ENCODE measurements around the gene ZDHHC22.
"Not testable (repeated sequence)": the region's sequence is repeated elsewhere in the genome, so short reads cannot be mapped to it uniquely, and the experiment has no call there.

ZDHHC22 gene, protein sequence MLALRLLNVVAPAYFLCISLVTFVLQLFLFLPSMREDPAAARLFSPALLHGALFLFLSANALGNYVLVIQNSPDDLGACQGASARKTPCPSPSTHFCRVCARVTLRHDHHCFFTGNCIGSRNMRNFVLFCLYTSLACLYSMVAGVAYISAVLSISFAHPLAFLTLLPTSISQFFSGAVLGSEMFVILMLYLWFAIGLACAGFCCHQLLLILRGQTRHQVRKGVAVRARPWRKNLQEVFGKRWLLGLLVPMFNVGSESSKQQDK

DNA sequence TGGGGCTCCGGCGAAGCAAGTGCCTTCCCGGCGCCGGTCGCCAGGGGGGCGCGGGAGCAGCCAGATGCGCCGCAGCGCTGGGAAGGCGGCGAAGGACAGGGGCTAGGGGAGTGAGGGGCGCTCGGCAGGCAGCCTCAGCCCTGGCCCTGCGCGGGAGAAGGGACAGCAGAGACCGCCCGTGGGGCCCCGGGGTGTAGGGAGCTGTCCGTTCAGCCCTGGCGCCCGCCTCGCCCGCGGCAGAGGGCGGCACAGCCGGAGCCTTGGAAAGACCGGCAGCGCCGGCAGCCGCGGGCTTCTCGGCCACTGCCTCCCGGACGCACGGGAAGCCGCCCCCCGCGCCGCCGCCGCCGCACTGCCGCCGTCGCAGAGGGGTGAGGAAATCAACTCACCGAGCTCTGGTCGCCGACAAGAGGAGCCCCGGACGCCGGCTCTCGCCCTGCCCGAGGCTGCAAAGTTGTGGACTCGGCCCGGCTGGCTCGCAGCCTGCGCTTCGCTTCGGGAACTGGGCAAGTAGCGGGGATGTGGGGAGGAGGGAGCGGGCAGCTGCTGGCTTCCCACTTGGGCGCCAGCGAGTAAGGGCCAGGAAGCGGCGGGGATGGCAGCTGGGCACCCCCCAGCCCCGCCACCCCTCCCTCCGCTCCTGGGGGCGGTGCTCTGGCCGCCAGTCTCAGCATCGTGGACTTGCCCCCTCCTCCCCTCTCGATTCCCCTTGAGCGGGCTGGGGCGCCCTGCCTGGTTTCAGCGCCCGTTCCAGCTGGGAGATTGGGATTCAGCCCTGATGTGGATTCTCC is at the start of gene ZDHHC22:
Gene ZDHHC22 (minus strand): TSS at position 578 of the 791 bp plus-strand sequence. CDS start 2,053 bp downstream, outside the sequence.
- no peak for DNase-seq

GRCh38 chr14:77190977-77191376 is 49.4 kb upstream of the ZDHHC22 start:
- no peak for DNase-seq

- DNase-seq = no peak
Observed at GRCh38 chr14:77189479-77189878, 47.9 kb upstream of the ZDHHC22 start.

DNA sequence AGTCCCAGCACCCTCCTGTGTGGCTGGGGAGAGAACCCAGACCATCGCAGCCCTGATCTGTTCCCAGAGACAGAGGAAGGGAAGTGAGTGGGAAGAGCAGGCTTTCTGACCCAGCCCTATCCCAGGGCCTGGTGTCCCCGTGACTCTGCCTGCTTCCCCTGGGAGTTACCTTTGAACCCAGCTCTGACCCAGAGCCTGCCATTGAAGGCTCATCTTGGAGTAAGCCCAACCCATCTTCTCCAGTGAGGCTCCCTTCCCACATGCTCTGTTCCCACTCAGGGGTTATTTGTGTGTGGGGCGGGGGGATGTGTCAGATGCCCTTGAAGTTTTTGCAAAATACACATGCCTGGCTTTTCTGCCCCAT is 46.0 kb upstream of the ZDHHC22 start:
- DNase-seq = no peak

DNA sequence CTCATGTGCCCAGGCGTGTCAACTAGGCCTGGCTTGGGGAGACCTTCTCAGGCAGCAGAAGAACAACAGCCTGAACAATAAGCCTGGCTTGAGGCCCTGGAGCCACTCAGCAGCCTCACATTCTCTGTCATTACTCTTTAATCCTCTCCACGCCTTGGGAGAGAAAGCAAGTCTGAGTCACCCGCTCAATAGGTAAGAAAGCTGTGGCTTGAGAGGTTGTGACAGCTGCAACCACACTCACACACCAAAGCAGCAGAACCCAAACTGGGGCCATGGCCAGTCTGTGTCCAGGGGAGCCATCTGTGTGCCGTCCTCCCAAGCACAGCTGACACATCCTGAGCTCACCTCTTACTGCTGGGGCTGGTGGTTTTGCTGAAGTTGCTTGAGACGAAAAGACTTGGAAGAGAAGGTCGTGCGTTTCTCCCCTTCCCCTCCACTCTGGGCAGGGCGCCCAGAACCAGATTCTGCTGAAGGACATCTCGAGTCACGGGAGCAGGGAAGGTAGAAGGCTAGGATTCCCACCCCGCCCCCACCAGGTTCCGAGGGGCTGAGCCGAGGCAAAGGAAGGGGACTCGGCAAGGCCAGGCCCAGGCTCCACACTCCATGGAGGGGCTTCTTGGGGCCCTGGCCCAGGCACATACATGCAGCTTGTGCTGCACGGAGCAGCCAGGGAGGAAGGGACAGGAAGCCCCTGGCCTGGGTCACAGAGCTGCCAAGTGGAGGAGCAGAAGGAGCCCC is 45.5 kb upstream of the ZDHHC22 start:
- no peak for DNase-seq

DNA sequence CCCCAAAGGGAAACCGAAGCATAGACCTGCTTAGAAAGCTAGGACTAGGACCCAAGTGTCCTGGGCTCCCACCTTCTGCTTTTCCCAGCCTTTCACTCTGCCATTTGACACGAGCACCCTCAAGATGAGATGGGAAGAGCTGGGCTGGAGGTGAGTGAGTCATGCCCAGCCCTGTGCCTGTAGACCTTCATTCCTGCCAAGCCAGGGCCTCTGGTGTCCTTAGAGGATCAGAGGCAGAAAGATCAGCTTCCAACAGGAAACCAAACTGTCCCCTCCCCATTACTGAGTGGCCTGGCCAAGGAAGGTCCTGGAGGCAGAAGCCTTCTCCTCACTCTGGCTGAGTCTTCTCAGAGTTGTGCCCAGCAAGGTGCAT is 43.5 kb upstream of the ZDHHC22 start:
- no peak for DNase-seq

DNA sequence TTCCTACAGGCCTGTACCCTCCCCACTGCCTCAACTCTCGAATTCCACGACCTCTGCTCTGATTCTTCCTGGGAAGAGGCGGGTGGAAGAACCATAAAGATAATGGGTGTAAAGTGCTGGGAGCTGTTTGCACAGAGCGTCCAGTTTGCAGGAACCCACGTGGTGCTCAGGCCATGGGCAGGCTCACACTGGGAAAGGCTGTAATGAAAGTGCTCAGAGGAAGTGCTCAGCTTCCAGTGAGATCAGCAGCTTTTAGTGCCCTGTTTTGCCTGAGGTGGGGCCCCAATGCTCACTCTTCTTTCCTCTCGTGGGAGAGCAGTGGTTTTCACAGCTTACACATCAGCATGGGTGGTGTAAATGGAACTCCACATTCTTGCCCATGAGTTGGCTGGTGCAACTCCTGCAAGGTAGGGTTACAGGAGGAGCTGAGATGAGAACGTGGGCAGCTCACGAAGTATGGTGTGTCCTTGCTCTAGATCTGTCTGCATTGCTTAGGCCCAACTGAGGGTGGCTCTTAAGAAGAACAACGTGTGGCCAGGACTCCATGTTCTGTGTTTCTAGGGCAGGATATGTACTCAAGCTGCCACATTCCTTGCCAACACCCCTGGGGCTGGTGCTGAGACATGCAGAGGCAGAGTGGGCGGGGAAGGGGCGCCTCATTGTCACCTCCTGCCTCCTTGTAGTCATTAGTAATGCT is 43.0 kb upstream of the ZDHHC22 start:
- DNase-seq = no peak

- DNase-seq = no peak
Observed at GRCh38 chr14:77183896-77184295, 42.3 kb upstream of the ZDHHC22 start.

DNA sequence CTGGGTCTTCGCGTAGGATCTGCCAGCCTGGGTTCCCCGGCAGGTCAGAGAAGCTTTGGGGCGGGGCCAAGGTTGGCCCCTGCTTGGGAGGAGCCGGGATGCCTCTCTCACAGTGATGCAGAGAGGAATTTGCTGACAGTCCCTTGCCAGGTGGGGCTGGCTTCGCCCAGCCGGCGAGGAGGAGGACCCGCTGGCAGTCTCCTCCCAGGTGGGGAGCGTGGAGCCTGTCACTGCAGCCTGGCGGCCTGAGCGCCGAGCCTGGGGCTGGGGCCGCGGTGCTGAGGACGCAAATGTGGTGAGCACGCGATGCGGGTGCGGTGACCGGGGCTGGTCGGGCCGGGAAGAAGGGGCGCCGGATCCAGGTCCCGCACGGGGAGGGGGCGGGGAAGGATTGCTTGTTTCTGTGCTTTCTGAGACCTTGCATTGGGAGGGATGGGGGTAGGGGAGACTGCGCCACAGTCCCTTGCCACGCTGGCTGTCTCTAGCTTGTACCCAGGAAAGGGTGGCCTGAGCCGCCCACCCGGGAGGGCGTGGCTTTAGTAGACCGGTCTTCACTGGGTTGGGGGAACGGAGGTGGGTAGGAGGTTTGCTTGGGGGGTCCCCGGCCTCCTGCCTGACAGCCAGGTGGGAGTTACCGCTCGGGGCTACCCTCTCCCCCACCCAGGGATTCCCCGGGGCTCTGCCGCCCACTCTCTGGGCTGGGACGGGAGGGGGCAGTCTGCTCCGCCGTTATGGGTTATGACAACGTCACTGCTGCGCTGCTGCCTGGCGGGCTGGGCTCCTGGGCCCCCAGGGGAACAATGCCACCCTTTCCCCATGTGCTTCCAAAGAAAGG is 40.2 kb upstream of the ZDHHC22 start, which contains the start of gene TMEM63C:
Gene TMEM63C (plus strand): TSS at position 196 of the 835 bp plus-strand sequence. CDS start 37,016 bp downstream, outside the sequence.
- peak; percentile 65 for DNase-seq

GRCh38 chr14:77180726-77181602 is 39.4 kb upstream of the ZDHHC22 start:
- DNase-seq = no peak

DNA sequence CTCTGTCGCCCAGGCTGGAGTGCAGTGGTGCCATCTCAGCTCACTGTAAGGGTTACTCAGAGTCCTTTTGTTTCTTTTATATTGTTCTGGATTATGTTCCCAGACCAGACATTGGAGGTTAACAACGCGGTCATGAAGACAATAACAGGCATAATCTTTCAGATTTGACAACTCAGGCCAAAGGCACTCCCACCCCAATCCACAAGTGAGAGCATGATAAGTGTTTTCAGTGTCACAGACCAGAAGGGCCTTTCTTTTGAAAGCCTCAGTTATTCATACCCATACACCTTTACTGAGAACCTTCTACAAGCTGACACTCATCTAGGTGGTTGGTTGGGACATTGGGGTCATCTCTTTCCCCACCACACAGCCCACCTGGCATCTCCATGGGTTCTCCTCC is 37.1 kb upstream of the ZDHHC22 start:
- no peak for DNase-seq

DNA sequence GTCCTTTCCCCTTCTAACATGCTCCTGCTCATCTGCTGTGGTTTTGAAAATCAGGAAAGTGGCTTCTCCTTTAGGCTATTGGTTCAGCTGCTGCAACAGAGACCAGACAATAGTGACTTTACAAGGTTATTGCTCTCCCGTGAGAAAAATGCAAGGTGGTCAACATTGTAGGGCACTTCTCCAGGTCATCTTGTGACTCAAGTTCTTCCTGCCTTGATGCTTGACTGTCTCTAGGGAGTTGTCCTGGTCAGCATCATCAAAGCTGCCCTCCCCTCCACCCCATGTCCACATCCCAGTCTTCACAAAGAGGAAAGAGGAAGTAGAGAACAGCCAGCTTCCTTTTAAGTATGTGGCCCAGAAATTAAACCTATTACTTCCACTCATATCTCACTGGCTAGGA is 36.1 kb upstream of the ZDHHC22 start:
- DNase-seq = no peak

GRCh38 chr14:77175843-77176242 is 34.3 kb upstream of the ZDHHC22 start:
- DNase-seq = no peak

- DNase-seq = not testable (repeated sequence)
Observed at GRCh38 chr14:77173911-77174617, 32.5 kb upstream of the ZDHHC22 start.

GRCh38 chr14:77172916-77173315 is 31.3 kb upstream of the ZDHHC22 start:
- DNase-seq = no peak

GRCh38 chr14:77170045-77170444 is 28.5 kb upstream of the ZDHHC22 start:
- DNase-seq = no peak

DNA sequence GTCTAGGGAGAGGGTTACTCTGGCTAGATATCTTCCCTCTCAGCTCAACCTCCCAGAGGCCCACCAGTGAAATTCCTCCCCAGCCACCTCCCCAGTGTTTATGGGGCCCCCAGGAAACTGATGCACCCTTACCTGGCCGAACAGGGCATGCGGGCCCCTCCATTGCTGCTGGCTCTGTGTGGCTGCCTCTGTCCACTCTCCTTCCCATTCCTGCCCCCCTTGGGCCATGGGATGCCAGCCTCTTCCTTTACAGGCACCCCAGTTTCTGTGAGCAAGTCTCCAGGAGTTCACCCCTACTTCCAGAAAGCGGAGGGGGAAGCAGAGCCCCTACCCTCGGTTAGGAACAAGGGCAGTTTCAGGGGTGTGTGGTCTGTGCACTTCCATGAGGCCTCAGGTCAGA is 19.4 kb upstream of the ZDHHC22 start:
- DNase-seq = no peak

DNA sequence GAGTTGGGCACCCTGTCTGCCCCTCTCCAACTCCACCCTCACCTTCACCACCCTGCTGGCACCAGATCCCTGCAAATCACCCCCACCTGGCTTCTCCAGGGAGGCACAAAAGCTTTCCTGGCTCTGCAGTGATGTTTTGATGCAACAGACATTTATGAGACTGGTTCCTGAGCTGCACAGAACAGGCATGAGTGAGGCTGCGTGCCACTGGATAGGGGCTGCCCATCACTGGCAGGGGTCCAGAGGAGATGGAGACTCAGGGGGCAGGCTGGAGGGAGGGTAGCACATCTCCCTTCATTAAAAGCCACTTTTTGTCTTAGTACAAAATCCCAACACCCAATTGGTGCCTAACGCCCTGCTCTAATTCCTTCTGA is 17.3 kb upstream of the ZDHHC22 start:
- no peak for DNase-seq

DNA sequence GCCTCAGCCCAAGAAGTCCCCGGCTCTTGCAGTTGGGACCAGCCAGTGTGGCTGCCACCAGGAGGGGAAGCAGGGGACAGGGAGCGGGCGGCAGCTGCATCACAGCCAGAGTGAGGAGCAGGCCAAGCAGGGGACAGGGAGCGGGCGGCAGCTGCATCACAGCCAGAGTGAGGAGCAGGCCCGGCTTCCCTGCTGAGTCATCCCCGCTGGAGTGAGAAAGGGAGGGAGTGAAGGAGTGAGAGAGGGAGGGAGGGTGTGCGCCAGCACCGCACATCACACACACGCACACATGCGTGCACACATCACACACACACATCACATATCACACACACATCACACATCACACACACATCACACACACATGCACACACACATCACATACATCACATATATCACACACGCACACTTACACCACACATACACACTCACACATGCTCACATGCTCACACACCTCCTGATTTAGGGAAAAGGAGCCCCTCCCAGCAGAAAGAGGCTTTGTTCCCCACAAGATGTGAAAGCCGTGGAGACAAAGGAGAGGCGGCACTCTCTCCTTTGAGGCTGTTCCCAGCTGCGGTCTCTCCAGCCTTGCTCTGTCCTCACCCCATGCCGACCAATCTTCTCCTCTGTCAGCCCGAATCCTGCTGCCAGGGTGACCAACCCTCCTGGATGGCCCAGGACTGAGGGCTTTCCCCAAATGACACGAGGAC is 16.7 kb upstream of the ZDHHC22 start:
- DNase-seq = peak; percentile 71

GRCh38 chr14:77157740-77158139 is 16.1 kb upstream of the ZDHHC22 start:
- DNase-seq = no peak

Data from femur (tissue), 1 donor.